SKM-1 treated with dmso at 0.1 percent for 144 hours (cell line): ENCODE measurements around the gene GNB3.

Source experiments
- DNase-seq: peaks from one replicate; lab custom pipeline; 2025; ENCODE audit not compliant: unreplicated experiment; lab: John Stamatoyannopoulos, UW

Gene GNB3

DNA sequence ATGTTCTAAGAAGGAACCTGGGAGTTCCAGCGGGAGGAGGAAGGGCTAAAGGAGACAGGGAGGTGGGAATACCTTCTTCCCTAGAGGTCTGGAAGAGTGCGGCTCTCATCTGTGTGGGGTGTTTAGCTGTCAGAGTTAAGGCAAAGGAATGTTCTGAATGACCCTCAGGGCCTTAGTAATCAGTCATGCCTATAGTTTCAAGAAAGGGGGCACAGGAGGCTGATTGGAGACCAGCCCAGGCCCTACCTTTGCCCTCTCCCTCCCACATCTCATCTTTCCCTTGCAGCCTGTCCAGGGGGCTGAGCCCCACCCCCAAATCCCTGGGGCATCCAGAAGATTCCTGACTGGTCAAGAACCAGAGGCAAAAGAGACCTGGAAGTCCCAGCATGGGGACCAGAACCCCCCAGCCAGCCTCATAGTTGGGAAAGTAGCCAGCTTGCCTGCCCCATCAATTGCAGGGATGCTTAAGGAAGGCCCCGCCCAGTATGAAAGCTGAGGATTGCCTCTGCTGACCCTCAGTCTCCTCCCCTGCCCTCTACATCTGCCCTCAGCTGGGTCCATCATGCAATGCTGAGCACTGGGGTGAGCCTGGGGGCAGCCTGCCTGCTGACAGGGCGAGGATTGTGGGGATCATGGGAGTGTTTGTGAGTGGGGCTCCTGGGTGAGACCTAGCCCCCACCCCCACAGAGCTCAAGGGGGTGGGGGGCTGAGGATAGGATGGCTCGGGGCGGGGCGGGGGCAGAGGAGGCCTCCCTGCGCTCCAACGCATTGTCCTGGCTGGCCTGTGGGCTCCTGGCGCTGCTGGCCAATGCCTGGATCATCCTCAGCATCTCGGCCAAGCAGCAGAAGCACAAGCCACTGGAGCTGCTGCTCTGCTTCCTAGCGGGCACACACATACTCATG, 17.3 kb upstream of the GNB3 start:
- no peak for DNase-seq

- no peak for DNase-seq
Observed at GRCh38 chr12:6824085-6824775, 16.5 kb upstream of the GNB3 start.

GRCh38 chr12:6824901-6825381, 15.8 kb upstream of the GNB3 start:
- DNase-seq = no peak

GRCh38 chr12:6825398-6826124, 15.2 kb upstream of the GNB3 start:
- DNase-seq = peak; percentile 17

GRCh38 chr12:6826125-6826733, 14.5 kb upstream of the GNB3 start:
- DNase-seq = no peak

DNA sequence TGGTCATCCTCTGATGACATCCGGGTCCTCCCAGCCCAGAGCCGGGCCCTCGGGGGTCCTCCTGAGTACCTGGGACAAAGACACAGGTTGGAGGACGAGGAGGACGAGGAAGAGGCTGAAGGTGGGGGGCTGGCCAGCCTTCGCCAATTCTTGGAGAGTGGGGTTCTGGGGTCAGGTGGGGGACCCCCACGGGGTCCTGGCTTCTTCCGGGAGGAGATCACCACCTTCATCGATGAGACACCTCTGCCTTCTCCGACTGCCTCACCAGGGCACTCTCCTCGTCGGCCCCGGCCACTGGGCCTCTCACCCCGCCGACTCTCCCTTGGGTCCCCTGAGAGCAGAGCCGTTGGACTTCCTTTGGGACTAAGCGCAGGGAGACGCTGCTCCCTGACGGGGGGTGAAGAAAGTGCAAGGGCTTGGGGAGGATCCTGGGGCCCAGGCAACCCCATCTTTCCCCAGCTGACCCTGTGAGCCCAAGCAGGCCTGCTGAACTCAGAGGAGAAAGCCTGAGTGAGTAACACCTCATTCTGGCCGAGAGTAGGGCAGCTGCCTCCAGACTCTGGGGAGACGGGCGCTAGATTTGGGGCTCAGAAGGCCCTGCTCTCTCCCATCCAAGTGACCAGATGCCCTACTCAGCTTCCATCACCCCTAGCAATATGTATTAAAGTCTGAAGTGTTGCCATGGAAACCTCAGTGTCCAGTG, 13.8 kb upstream of the GNB3 start:
- no peak for DNase-seq

GRCh38 chr12:6827437-6827911, 13.3 kb upstream of the GNB3 start:
- peak; percentile 10 for DNase-seq

DNA sequence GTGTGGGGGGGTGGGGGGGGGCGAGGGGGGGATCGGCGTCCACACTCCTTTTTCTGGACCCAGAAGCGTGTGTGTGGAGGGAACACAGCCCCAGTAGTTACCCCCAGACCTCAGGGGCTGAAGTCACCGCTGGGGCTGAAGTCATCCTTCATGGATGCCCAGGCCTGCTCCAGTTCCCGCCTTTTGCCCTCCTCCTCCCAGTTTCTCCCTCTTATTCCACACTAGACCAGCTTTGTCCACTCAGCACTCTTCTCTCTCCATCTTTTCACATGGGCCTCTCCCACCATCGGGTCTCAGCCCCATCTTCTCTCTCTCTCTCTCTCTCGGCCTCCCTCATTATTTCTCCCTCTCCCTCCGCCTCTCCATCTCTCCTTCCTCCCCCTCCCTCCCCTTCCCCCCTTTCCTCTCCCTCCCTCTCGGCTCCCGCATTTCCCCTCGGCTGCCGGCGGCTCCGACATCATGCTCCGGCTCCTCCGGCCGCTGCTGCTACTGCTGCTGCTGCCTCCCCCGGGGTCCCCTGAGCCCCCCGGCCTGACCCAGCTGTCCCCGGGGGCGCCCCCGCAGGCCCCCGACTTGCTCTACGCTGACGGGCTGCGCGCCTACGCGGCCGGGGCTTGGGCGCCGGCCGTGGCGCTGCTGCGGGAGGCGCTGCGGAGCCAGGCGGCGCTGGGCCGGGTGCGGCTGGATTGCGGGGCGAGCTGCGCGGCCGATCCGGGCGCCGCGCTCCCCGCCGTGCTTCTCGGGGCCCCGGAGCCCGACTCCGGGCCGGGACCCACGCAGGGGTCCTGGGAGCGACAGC, 12.5 kb upstream of the GNB3 start, which contains the start of gene P3H3:
Gene P3H3, plus strand, starts transcription at position 426 of the 799 bp plus-strand sequence. Its CDS starts 34 bp downstream, at position 460.
- DNase-seq = no peak

GRCh38 chr12:6828781-6829535, 11.8 kb upstream of the GNB3 start:
- peak; percentile 22 for DNase-seq

DNA sequence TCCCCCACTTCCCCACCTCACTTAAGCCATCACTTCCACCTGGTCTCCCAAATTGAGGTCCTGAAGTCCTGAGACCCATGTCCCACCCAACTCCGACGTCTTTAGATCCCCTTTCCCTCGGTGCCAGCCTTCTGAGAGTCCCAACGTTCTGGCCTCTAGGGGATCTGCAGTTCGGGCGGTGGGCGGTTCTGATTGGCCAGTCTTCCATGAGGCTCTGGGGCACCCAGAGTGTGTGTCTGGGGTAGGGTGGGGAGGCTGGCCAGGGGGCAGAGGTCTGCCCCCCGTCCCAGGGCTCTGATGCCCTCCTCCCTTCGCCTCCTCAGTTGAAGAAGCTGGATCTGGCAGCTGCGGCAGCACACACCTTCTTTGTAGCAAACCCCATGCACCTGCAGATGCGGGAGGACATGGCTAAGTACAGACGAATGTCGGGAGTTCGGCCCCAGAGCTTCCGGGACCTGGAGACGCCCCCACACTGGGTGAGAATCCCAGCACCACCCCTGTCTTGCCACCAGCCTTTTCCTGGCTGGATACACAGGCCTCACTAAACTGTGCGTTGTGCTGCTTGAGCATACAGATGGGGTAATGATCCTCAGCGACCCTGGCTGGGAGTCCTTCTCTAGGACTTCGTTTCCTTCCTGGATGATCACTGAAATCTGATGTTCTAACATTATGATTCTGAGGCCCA, 11.0 kb upstream of the GNB3 start:
- no peak for DNase-seq

- DNase-seq = no peak
Observed at GRCh38 chr12:6830286-6830890, 10.3 kb upstream of the GNB3 start.

DNA sequence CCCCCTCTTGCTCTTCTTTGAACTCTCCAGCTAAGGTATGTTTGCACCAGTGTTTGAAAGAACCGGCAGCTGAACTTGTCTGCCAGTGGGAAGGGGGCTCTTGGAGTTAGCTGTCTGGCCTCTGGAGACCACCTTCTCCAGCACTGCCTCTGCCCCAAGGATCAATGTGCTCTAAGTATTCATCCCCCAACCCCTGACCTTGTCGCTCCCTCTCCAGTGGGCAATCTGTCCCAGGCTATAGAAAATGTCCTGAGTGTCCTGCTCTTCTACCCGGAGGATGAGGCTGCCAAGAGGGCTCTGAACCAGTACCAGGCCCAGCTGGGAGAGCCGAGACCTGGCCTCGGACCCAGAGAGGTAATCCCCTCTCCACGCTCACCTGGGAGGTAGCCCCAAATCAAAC, 9.7 kb upstream of the GNB3 start:
- no peak for DNase-seq

GRCh38 chr12:6831450-6831995, 9.2 kb upstream of the GNB3 start:
- no peak for DNase-seq

DNA sequence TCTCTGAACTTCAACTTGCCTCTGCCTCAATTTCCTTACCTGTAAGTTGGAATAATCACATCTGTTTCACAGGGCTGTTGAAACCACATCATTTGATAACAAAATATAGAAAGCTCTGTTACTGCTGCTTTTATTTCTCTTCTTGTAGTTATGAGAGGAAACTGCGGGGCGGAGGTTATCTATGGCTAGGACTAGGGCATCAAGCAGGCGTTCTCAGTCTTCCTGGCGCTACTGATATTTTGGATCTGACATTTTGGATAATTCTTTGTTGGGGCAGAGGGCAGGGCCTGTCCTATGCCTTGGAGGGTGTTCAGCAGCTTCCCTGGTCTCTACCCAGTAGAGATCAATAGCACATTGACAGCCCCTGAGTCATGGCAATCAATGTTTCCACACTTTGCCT, 8.6 kb upstream of the GNB3 start:
- DNase-seq = no peak

GRCh38 chr12:6833189-6833890, 7.4 kb upstream of the GNB3 start:
- no peak for DNase-seq

DNA sequence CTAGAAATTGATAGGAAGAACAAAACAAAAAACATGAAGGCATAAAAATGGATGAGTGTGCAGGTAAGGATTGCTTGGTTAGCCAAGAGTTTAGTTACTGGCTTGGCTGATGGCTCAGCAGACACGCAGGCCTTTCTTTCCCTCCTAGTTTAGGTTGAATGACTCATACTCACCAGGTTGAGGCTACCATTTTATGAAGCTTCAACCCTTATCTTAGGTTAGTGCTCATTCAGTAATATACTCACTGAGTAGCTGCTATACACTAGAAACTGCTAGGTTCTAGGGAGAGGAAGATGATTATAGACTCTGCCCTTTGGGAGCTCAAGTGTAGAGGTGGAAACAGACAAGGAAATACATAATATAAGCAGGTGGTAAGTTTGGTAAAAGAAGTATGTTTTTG, 6.5 kb upstream of the GNB3 start:
- DNase-seq = no peak

DNA sequence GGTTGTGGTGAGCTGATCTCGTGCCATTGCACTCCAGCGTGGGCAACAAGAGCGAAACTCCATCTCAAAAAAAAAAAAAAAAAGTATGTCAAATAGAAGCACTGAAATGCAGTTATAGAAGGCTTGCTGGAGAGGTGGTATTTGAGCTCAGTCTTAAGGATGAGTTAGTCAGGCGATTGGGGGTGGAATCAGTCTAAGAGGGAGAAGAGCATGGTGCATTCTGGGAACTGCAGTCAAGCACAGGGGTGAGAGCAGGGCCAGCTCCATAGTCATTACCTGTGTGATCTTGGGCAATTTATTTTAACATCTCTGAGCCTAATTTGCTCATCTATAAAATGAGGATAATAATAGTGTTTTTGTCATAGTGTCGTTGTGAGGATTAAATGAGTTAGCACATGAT, 5.9 kb upstream of the GNB3 start:
- no peak for DNase-seq
